GM08714 (cell line): Measurements from ENCODE around the gene SLC23A3.

Source experiments
- H3K4me3 ChIP-seq: fragments of 200-500 bp; sonication (Bioruptor generic); 2 replicates; pipeline ENCODE4 v1.5.1; 2014; ENCODE audit warnings: mild to moderate bottlenecking, low read length, inconsistent platforms
- ZNF274 ChIP-seq: IDR thresholded peaks from 2 replicates; pipeline ENCODE4 v1.6.1; 2012; ENCODE audit warnings: mild to moderate bottlenecking, low read depth, low read length

Gene SLC23A3

DNA sequence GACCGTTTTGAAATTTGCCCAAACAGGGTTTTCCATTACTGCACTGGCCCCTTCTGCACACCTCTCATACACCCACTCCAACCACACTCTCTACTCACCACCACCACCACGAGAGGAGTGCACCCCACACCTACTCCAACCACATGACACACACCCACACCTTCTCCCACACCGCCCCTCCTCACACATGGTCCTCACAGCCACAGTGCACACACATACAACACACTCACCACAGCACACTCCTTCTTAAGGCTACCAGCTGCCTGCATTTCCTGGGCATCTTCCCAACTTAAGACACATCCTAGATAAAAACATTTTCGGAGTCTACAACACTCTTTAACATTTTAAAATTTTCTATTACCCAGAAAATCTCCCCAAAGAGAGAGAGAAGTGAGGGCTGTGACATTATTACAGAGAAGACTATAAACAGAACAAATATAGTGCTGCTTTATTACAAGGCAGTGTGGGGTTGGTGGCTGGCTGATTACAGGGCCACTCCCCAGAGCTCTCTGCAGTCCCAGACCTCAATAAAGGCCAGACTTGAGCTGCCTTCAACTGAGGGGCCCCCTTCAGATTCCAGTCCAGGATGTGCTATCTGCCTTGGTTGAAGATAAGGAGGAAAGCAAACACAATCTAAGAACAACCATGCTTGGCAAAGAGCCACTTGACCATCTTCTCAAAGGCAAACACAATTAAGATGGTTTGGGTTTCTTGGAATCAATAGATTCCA, 45.3 kb downstream of the SLC23A3 start:
- H3K4me3 ChIP-seq: no peak overlapping the region
- no peak for TF ChIP-seq ZNF274

GRCh38 chr2:219123356-219124135, 46.3 kb downstream of the SLC23A3 start:
- TF ChIP-seq ZNF274: no peak
- H3K4me3 ChIP-seq: no peak overlapping the region

GRCh38 chr2:219122202-219122980, 47.4 kb downstream of the SLC23A3 start:
- no peak for TF ChIP-seq ZNF274
- no peak overlapping the region for H3K4me3 ChIP-seq

DNA sequence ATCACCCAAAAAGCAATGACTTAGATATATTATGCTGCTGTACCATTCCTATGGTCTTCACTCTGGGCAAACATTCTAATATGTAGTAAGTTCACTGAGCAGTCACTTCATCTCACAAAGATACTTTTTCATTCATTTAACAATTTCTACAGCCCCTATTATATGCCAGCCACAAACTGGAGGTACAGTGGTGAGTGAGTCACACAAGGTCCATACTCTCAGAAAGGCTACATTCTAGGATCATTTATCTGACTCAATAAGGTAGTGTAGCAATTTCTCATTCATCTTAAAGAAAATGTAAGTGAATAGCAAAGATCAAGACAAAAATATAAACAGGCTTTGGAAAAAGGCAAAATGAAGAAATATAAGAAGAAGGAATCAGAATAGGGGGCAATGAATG, 49.7 kb downstream of the SLC23A3 start:
- no peak for TF ChIP-seq ZNF274
- H3K4me3 ChIP-seq: no peak overlapping the region

DNA sequence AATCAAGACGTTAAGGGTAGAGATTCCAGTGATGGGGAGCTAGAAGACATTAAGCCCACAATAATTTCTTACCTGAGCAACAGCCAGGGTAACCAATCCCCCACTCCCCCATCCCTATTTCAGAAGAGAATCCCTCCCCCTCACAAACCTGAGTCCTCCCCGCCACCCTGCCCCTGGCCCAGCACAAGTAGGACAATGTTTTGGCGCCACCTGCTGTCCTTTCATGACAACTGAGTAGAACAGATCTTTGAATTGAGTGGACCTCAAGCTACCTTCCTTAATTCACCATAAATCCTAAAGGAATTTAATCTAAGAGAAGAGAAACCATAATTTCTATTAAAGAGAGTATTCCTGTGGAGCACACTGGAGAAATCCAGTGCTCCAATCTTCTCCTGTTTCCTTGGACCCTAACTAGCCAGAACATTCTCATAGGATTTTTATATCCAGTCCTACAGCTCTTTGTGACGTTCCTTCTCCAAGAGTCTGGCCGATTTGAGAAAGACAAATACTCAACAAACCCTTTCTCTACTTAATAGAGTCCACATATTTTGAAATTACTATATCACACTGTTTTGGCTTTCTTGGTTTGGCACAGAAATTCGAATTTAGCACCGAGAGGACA, 50.3 kb downstream of the SLC23A3 start:
- no peak for TF ChIP-seq ZNF274
- no peak overlapping the region for H3K4me3 ChIP-seq

DNA sequence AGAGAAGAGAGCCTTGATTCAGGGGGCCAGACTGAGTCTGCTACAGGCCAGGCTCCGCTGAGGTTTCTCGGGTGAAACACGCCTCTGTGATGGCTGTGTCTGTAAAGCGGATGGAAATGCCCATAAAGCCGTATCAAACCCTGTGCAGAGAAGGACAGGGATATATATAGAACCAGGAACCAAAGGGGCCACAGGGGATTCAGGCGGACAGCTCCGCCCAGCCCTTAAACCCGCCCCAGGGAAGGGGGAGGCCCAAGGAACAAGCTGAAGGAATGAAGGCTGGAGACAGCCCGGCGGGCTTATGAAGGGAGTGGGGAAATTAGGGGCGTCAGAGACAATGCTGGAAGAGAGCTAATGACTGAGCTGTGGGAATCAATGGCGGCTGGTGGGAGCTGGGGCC, 51.3 kb downstream of the SLC23A3 start:
- TF ChIP-seq ZNF274: no peak
- no peak overlapping the region for H3K4me3 ChIP-seq

GRCh38 chr2:219116776-219117646, 52.8 kb downstream of the SLC23A3 start:
- no peak overlapping the region for H3K4me3 ChIP-seq
- no peak for TF ChIP-seq ZNF274

DNA sequence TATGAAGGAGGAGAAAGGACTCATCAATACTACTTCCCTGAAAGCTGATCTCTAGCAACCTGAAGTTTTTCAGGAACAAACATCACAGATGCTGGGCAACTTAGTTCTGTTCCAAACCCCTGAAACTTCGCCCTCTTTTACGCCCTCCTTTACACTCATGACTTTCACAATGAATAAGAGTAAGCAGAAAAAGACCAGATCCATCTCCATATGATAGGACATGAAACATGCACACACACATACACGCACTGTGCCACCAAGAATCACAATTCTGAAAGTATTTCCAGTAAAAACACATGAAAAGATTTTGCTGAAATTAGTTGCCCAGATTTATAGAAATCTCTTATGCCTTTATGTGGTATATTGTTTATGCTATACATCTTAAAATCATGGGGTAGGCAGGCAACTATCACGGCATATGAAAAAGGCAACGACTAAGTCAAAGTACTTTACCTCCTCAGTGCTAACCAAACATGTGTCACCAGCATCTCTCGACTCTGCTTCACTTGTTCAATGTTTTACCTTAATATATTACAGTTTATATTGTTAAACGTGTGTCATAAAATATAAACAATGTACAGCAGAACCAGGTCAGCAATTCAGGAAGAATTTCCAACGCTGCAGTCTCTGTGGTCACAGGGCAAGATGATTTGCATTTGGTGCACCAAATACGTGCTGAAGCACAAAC, 57.0 kb downstream of the SLC23A3 start:
- H3K4me3 ChIP-seq: no peak overlapping the region
- no peak for TF ChIP-seq ZNF274

DNA sequence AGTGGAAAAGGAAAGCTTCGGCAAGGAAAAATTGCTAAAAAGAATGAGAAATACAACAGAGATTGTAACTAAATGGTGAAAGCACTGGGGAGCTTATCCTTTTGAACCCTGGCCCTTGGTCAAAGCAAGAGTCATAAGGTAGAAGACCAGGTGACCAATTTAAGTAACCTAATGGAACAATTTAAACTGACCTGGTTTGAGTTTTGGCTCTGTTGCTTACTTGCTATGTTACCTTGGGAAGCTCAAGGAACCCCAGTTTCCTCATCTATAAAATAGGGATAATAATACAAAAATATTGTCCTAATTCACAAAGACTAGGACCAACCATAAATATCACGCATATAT, 57.8 kb downstream of the SLC23A3 start:
- no peak for TF ChIP-seq ZNF274
- no peak overlapping the region for H3K4me3 ChIP-seq
